ENCODE measurements around the gene NHERF2. TPM values are rescaled to one million over a fixed set of nuclear protein-coding genes. Genes with fewer than 3 reads are reported as not detected.

NHERF2 gene
- polyA plus RNA-seq, 2 of the 4 experiments (the other 2 are of a cell fraction), result 32.3 to 35.0 TPM

GRCh38 chr16:2046893-2047329 is 20.2 kb downstream of the NHERF2 start:
- Histone ChIP-seq H3K27ac (peak overlapping the region; percentile 79 to 91), H3K4me3 (peak overlapping the region; percentile 68), H3K4me1 (peaks cover 41% of the 10 kb centered on the region), H3K4me2 (peak overlapping the region; percentile 98), H3K9me3 (no peaks in the 10 kb centered on the region)
- DNase-seq (ENCODE audit: low read depth in 1 of 2, low spot score in 1 of 2) (no peak), FAIRE-seq (no peak), ATAC-seq (peak; percentile 38 to 54)
- POLR2A ChIA-PET, result interaction anchor here (1.1 to 2.1 kb wide), 5 partner anchors 8 to 108 kb away, joined by 3 to 15 read pairs (median 5); partner anchors contain the start of genes RPS2, TBL3 and TRAF7
- TF ChIP-seq CHD2 (IDR thresholded peaks at IDR 0.05; ENCODE audit: low read length, partially characterized antibody), result no peak
- no peak for TF ChIP-seq REST (IDR thresholded peaks at IDR 0.05)
- no peak for TF ChIP-seq MAFK (IDR thresholded peaks at IDR 0.05; ENCODE audit: partially characterized antibody)
- TF ChIP-seq MYC (IDR thresholded peaks at IDR 0.05; ENCODE audit: borderline replicate concordance, low read length), result no peak
- no peak for TF ChIP-seq CBX2 (IDR thresholded peaks at IDR 0.05; ENCODE audit: borderline replicate concordance, low read depth)
- TF ChIP-seq CEBPB (IDR thresholded peaks at IDR 0.05), result no peak
- no peak for TF ChIP-seq KDM1A (IDR thresholded peaks at IDR 0.05; ENCODE audit: low read depth)
- no peak for TF ChIP-seq RAD21 (conservative IDR thresholded peaks at IDR 0.05 in 1 of 2, IDR thresholded peaks at IDR 0.05 in 1 of 2)
- CTCF ChIA-PET, result interaction anchor here (0.6 to 3.9 kb wide), 15 partner anchors 7 to 898 kb away, joined by 3 to 29 read pairs (median 4); no protein-coding TSS in a partner anchor
- 17% methylated on average over 8 of the region's 8 CpGs for WGBS (ENCODE audit: missing lambda C conversion rate)

GRCh38 chr16:2047330-2048115 is 20.8 kb downstream of the NHERF2 start, which contains the start of the genes NTHL1 and TSC2:
NTHL1 (minus strand) TSS chr16:2047834; CDS start chr16:2047823, 11 bp downstream.
TSC2 (plus strand) TSS chr16:2047985; CDS start chr16:2048616, 631 bp downstream.
- POLR2A ChIA-PET, result interaction anchor here (0.7 to 2.1 kb wide), 9 partner anchors 8 to 108 kb away, joined by 3 to 15 read pairs (median 4); partner anchors contain the start of genes RPS2, TBL3 and TRAF7
- ATAC-seq (peak; percentile 92 to 94), FAIRE-seq (no peak), DNase-seq (ENCODE audit: low read depth in 1 of 2, low spot score in 1 of 2) (peak; percentile 86 to 98)
- Histone ChIP-seq H3K9me3 (no peaks in the 10 kb centered on the region), H3K4me1 (peaks cover 35% of the 10 kb centered on the region), H3K27ac (peak within 1 kb of the TSS; percentile 79 to 91), H3K4me3 (peak within 1 kb of the TSS; percentile 68), H3K4me2 (peak within 1 kb of the TSS; percentile 98)
- under 1% methylated on average over 30 of the region's 81 CpGs for WGBS (ENCODE audit: missing lambda C conversion rate)
- CTCF ChIA-PET, result interaction anchor here (0.6 to 3.9 kb wide), 18 partner anchors 8 to 897 kb away, joined by 3 to 29 read pairs (median 4); no protein-coding TSS in a partner anchor
- 0 out of 3 replicates have a peak, but pooled peaks have one; percentile 17 for TF ChIP-seq SMC3 (IDR thresholded peaks at IDR 0.05)
- TF ChIP-seq BCL3 (IDR thresholded peaks at IDR 0.05), result peak; percentile 62; the same call in 1 of the 3 replicates
- peak; percentile 85 for TF ChIP-seq MAX (IDR thresholded peaks at IDR 0.05)
- TF ChIP-seq TP53 (CRISPR knock-in tag; IDR thresholded peaks at IDR 0.05), result no peak
- TF ChIP-seq ELK1 (IDR thresholded peaks at IDR 0.05; ENCODE audit: low read depth, low read length), result 0 out of 2 replicates have a peak, but pooled peaks have one; percentile 11
- peak; percentile 72 for TF ChIP-seq POLR2A (IDR thresholded peaks at IDR 0.05; ENCODE audit: low read length)
- TF ChIP-seq EHF (CRISPR knock-in tag; IDR thresholded peaks at IDR 0.05), result no peak
- TF ChIP-seq CHD2 (IDR thresholded peaks at IDR 0.05; ENCODE audit: low read length, partially characterized antibody), result no peak
- no peak for TF ChIP-seq FOSL2 (IDR thresholded peaks at IDR 0.05)
- peak; percentile 53; the same call in 1 of the 2 replicates for TF ChIP-seq FOSL2 (CRISPR knock-in tag; IDR thresholded peaks at IDR 0.05)
- TF ChIP-seq MYC (IDR thresholded peaks at IDR 0.05; ENCODE audit: borderline replicate concordance, low read length), result 0 out of 2 replicates have a peak, but pooled peaks have one; percentile 45
- TF ChIP-seq E2F6 (IDR thresholded peaks at IDR 0.05; ENCODE audit: borderline replicate concordance, low read depth), result peak; percentile 77; the same call in 1 of the 2 replicates
- TF ChIP-seq NFE2L2 (conservative IDR thresholded peaks at IDR 0.05; ENCODE audit: low read length), result no peak
- no peak for TF ChIP-seq ZSCAN20 (CRISPR knock-in tag; IDR thresholded peaks at IDR 0.05)
- peak; percentile 29; the same call in 1 of the 3 replicates for TF ChIP-seq CTCF (IDR thresholded peaks at IDR 0.05)
- TF ChIP-seq MAFK (IDR thresholded peaks at IDR 0.05; ENCODE audit: partially characterized antibody), result no peak
- TF ChIP-seq RCOR1 (IDR thresholded peaks at IDR 0.05; ENCODE audit: low read depth, low read length), result no peak
- no peak for TF ChIP-seq RNF2 (IDR thresholded peaks at IDR 0.05; ENCODE audit: borderline replicate concordance, low read depth)
- peak; percentile 49; the same call in 1 of the 2 replicates for TF ChIP-seq PHF8 (IDR thresholded peaks at IDR 0.05; ENCODE audit: borderline replicate concordance, low read depth)
- no peak for TF ChIP-seq HOXB13 (CRISPR knock-in tag; IDR thresholded peaks at IDR 0.05; ENCODE audit: low read depth)
